GM11168 (cell line): ENCODE results near the gene NCOA4.
"Not testable (repeated sequence)": the region's sequence is repeated elsewhere in the genome, so short reads cannot be mapped to it uniquely, and the experiment has no call there.

Experiments
- in situ Hi-C: fragments of 300-500 bp; cut with MboI; formaldehyde crosslinking; loops from one replicate; pipeline ENCODE4 v1.12.0; 2022; ENCODE audit warnings: low sequenced_read_pairs; ENCODE audit not compliant: unreplicated experiment

Gene NCOA4

GRCh38 chr10:46022978-46023702 lies 7.3 kb downstream of the NCOA4 start:
- in situ Hi-C loops: no loop called here

GRCh38 chr10:46020344-46020657 lies 10.1 kb downstream of the NCOA4 start:
- in situ Hi-C loops: no loop called here

GRCh38 chr10:46019569-46020343 lies 10.7 kb downstream of the NCOA4 start:
- in situ Hi-C loops: no loop called here

GRCh38 chr10:46019177-46019528 lies 11.3 kb downstream of the NCOA4 start:
- in situ Hi-C loops: no loop called here

- in situ Hi-C loops: no loop called here
Observed at GRCh38 chr10:46018453-46019176, 11.8 kb downstream of the NCOA4 start.

GRCh38 chr10:46017733-46018132 lies 12.7 kb downstream of the NCOA4 start:
- in situ Hi-C loops: no loop called here

- in situ Hi-C loops: no loop called here
Observed at GRCh38 chr10:46016811-46017210, 13.6 kb downstream of the NCOA4 start.

- in situ Hi-C loops: no loop called here
Observed at GRCh38 chr10:46016190-46016589, 14.2 kb downstream of the NCOA4 start.

GRCh38 chr10:46014683-46015405 lies 15.6 kb downstream of the NCOA4 start:
- in situ Hi-C loops: no loop called here

GRCh38 chr10:46014206-46014605 lies 16.2 kb downstream of the NCOA4 start:
- in situ Hi-C loops: no loop called here

- in situ Hi-C loops: no loop called here
Observed at GRCh38 chr10:46012746-46013145, 17.7 kb downstream of the NCOA4 start.

- in situ Hi-C loops: no loop called here
Observed at GRCh38 chr10:46006219-46006618, 24.2 kb downstream of the NCOA4 start.

GRCh38 chr10:46005383-46005782 lies 25.0 kb downstream of the NCOA4 start:
- in situ Hi-C loops: no loop called here

GRCh38 chr10:46004963-46005362 lies 25.5 kb downstream of the NCOA4 start:
- in situ Hi-C loops: no loop called here

GRCh38 chr10:46002916-46003693 lies 27.3 kb downstream of the NCOA4 start:
- in situ Hi-C loops: no loop called here

- in situ Hi-C loops: not testable (repeated sequence)
Observed at GRCh38 chr10:46002189-46002687, 28.2 kb downstream of the NCOA4 start.

GRCh38 chr10:46001187-46001756 lies 29.2 kb downstream of the NCOA4 start:
- in situ Hi-C loops: no loop called here

GRCh38 chr10:46000538-46000937 lies 29.9 kb downstream of the NCOA4 start:
- in situ Hi-C loops: no loop called here

GRCh38 chr10:45999955-46000354 lies 30.5 kb downstream of the NCOA4 start:
- in situ Hi-C loops: loop anchor here (10.0 kb wide), 1 partner anchor 135 kb away; no protein-coding TSS in a partner anchor
